Measurements from ENCODE around the gene DHX15. TPM values are rescaled to one million over a fixed set of nuclear protein-coding genes. Genes with fewer than 3 reads are reported as not detected.

Gene DHX15
- total RNA-seq, 1 donor from 2014 or later = 206 TPM

DNA sequence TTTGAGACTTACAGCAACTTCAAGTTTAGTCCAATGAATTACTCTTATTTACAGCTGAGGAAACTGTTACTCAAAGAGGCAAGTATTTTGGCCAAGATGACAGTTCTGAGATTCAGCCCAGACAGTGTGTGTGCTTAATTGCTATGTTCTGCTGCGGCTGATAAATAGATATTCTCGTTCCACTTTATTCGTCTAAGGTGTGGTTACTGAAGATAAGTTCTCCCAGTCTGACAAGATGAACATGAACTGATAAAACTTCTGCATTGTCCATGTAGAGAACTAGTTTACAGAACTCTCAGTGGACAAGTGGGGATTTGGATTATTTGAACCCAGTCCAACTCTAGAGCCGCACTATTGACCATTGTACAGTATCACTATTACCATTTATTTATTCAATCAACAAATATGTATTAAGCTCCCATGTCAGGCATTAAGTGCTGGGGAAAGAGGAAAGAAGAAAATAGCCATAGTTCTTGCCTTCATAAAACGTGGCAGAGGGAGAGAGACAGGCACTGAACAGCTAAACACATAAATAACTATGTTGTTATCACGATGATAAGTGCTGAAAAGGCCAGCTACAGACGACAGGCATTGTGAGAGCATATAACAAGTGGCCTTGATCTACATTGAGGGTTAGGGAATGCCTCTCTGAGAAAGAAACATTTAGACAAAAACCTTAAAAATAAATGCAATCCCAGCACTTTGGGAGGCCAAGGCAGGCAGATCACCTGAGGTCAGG, 4.0 kb upstream of the DHX15 start:
- Mint-ChIP-seq H3K4me3 (ENCODE audit: low read depth) (no peak overlapping the region), H3K27me3 (no peaks in the 10 kb centered on the region), H3K36me3 (ENCODE audit: insufficient read depth) (peaks cover 1% of the 10 kb centered on the region), H3K27ac (no peak overlapping the region), H3K4me1 (ENCODE audit: low read depth) (peaks cover 6% of the 10 kb centered on the region), H3K9me3 (ENCODE audit: low read depth) (peaks cover 11% of the 10 kb centered on the region)
- TF ChIP-seq, protein P1, sequence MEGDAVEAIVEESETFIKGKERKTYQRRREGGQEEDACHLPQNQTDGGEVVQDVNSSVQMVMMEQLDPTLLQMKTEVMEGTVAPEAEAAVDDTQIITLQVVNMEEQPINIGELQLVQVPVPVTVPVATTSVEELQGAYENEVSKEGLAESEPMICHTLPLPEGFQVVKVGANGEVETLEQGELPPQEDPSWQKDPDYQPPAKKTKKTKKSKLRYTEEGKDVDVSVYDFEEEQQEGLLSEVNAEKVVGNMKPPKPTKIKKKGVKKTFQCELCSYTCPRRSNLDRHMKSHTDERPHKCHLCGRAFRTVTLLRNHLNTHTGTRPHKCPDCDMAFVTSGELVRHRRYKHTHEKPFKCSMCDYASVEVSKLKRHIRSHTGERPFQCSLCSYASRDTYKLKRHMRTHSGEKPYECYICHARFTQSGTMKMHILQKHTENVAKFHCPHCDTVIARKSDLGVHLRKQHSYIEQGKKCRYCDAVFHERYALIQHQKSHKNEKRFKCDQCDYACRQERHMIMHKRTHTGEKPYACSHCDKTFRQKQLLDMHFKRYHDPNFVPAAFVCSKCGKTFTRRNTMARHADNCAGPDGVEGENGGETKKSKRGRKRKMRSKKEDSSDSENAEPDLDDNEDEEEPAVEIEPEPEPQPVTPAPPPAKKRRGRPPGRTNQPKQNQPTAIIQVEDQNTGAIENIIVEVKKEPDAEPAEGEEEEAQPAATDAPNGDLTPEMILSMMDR (IDR thresholded peaks at IDR 0.05; ENCODE audit: unreplicated experiment) = no peak
- DNase-seq (ENCODE audit: low spot score, unreplicated experiment) = no peak

DNA sequence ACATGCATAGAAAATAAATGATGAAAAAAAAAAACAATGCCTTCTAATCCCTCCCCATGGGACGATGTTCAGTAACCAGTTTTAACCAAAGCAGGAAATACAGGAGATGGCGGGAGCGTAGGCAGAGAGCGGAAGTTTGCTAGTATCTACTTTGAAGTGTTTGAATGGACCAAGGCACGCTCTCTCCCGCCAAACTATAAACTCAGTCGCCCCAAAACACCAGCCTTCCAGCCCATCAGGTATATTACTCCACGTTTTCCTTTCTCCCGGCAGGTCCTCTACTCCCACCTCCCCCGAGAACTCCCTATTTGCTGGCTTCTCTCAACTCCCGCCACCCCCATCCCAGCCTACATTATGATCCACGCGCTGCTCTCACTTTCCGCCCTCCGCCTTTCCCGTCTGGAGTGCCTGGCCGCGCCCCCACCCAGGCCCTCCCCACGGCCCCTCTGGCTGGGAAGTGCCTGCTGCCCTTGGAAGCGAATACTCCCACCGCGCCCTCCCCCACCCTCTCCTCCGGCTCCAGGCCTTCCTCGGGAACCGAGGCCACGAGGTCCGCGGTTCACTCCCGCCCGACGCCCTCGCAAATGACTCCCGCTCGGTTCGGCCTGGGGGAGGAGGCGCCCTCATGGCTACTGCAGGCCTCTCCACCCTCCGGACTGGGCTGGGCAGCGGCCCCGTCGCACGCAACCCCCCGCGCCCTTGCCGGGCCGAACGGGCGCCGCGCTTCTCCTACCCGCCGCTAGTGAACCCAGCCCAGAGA, 723 bp downstream of the DHX15 start:
- H3K36me3 Mint-ChIP-seq (ENCODE audit: insufficient read depth) = peaks cover 10% of the 10 kb centered on the region
- peak; percentile 59 for DNase-seq (ENCODE audit: low spot score, unreplicated experiment)
- H3K4me3 Mint-ChIP-seq (ENCODE audit: low read depth) = peak overlapping the region; percentile 99

DNA sequence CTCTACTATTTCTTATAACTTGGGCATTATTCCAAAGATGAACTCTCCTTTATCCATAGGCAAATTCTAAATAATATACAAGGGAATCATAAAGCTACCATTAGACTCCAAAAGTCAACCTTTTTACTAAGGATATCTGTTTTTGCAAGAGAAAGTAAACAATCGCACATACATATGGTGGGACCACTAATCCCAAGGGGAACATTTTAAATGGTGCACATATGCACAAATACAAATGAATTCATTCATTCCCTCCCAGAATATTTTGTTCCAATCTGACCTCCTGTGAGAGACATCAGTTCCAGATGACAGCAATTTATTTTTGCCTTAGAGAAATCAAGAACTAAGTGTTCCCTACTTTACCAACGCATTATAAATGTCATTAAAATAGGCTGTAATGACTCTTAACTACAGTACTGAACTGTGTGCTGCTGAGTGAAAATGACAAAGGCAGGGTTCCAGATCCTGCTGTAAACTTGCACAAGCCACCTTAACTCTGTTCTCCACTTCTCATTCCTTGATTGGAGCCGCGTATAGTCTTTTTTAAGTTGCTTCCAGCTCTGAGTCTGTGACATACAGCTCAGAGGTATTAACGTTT, 2.0 kb downstream of the DHX15 start:
- no peaks in the 10 kb centered on the region for H3K27me3 Mint-ChIP-seq
- TF ChIP-seq, protein P1 (IDR thresholded peaks at IDR 0.05; ENCODE audit: unreplicated experiment) = no peak
- peaks cover 37% of the 10 kb centered on the region for H3K4me1 Mint-ChIP-seq (ENCODE audit: low read depth)
- H3K27ac Mint-ChIP-seq = peak overlapping the region; percentile 100
- no peak for DNase-seq (ENCODE audit: low spot score, unreplicated experiment)
- peaks cover 10% of the 10 kb centered on the region for H3K36me3 Mint-ChIP-seq (ENCODE audit: insufficient read depth)
- H3K9me3 Mint-ChIP-seq (ENCODE audit: low read depth) = no peaks in the 10 kb centered on the region
- H3K4me3 Mint-ChIP-seq (ENCODE audit: low read depth) = peak overlapping the region; percentile 99

More for the DNA sequence above, 723 bp downstream of the DHX15 start:
- Mint-ChIP-seq H3K4me1 (ENCODE audit: low read depth) (peaks cover 31% of the 10 kb centered on the region), H3K9me3 (ENCODE audit: low read depth) (no peaks in the 10 kb centered on the region), H3K27me3 (no peaks in the 10 kb centered on the region), H3K27ac (peak overlapping the region; percentile 100)
- TF ChIP-seq, protein P1 (IDR thresholded peaks at IDR 0.05; ENCODE audit: unreplicated experiment) = no peak

DNA sequence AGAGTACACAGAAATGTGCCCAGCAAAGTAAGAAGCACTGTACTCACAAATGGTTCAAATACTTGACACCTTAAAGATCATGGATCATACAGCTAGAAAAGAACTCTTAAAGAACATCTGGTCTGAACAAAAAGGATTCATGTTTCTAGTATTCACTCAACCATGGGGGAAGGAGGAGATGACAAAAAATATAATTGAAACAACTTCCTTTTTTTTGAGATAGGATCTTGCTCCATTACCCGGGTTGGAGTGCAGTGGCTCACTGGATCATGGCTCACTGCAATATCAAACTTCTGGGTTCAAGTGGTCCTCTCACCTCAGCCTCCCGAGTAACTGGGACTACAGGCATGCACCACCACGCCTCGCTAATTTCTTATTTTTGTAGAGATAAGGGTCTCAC, 6.0 kb downstream of the DHX15 start:
- Mint-ChIP-seq H3K4me3 (ENCODE audit: low read depth) (no peak overlapping the region), H3K36me3 (ENCODE audit: insufficient read depth) (peaks cover 36% of the 10 kb centered on the region), H3K27ac (peak overlapping the region; percentile 80), H3K4me1 (ENCODE audit: low read depth) (peaks cover 53% of the 10 kb centered on the region), H3K27me3 (no peaks in the 10 kb centered on the region), H3K9me3 (ENCODE audit: low read depth) (no peaks in the 10 kb centered on the region)
- DNase-seq (ENCODE audit: low spot score, unreplicated experiment) = no peak
- TF ChIP-seq, protein P1 (IDR thresholded peaks at IDR 0.05; ENCODE audit: unreplicated experiment) = no peak

DNA sequence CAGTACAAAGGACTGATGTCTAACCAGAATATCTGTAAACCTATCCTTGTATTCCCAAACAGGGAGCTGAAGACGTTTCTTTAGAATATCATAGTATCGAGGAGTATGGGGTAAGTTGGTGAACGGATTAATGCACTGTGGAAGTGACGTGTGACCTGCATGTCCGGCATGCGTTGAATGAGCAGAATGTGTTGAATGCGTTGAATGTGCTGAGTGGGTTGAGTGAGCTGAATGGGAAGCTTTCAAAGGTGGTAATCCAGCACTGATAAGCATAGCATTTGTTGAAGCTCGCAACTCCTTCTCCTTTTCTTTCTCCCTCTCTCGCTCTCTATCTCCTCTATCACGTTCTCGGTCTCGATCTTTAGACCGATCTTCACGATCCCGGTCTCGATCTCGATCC, 8.1 kb downstream of the DHX15 start:
- DNase-seq (ENCODE audit: low spot score, unreplicated experiment) = no peak
- Mint-ChIP-seq H3K27me3 (no peaks in the 10 kb centered on the region), H3K36me3 (ENCODE audit: insufficient read depth) (peaks cover 43% of the 10 kb centered on the region), H3K27ac (peak overlapping the region; percentile 71), H3K4me3 (ENCODE audit: low read depth) (peak overlapping the region; percentile 11), H3K9me3 (ENCODE audit: low read depth) (no peaks in the 10 kb centered on the region), H3K4me1 (ENCODE audit: low read depth) (peaks cover 37% of the 10 kb centered on the region)
- TF ChIP-seq, protein P1 (IDR thresholded peaks at IDR 0.05; ENCODE audit: unreplicated experiment) = no peak
